WTC11 (cell line): ENCODE measurements around the gene SLC9A3. TPM values are rescaled to one million over a fixed set of nuclear protein-coding genes. Genes with fewer than 3 reads are reported as not detected.

Experiments
- ATAC-seq: fragments of 200-7000 bp; cut with Tn5 transposase; 2 replicates; pipeline ENCODE4 v1.10.0; 2021; ENCODE audit warnings: mild to moderate bottlenecking, moderate library complexity
- CTCF ChIA-PET: fragments of 300-600 bp; sonication (Branson Sonifier 250); formaldehyde crosslinking; loops from one replicate; lab custom pipeline; 2021; ENCODE audit warnings: antibody characterized with exemption; lab: Charles Lee
- POLR2A ChIA-PET: fragments of 350-600 bp; sonication (Branson Sonifier 250); formaldehyde crosslinking; loops from one replicate; lab custom pipeline; 2021; ENCODE audit warnings: antibody characterized with exemption; lab: Charles Lee
- DNase-seq: peaks from one replicate; pipeline ENCODE4 v3.0.0; 2021; ENCODE audit warnings: low spot score
- H3K27ac Mint-ChIP-seq: 2 replicates; pipeline ENCODE4 v1.8.0; 2021; ENCODE audit warnings: mixed read lengths
- H3K27me3 Mint-ChIP-seq: 2 replicates; pipeline ENCODE4 v1.8.0; 2021; ENCODE audit warnings: low read depth, mild to moderate bottlenecking, moderate library complexity, mixed read lengths
- H3K36me3 Mint-ChIP-seq: 2 replicates; pipeline ENCODE4 v1.8.0; 2021; ENCODE audit warnings: mixed read lengths
- H3K4me1 Mint-ChIP-seq: 2 replicates; pipeline ENCODE4 v1.8.0; 2022; ENCODE audit warnings: mixed read lengths
- H3K4me3 Mint-ChIP-seq: 2 replicates; pipeline ENCODE4 v1.8.0; 2021; ENCODE audit warnings: mild to moderate bottlenecking, moderate library complexity, mixed read lengths
- H3K9me3 Mint-ChIP-seq: 2 replicates; pipeline ENCODE4 v1.8.0; 2021; ENCODE audit warnings: mixed read lengths
- ATF1 ChIP-seq: sonication (generic); formaldehyde crosslinking; IDR thresholded peaks from 2 replicates; pipeline ENCODE4 v1.8.1; 2023; ENCODE audit warnings: mild to moderate bottlenecking, moderate library complexity, missing genetic modification reagents
- CREM ChIP-seq: sonication (generic); formaldehyde crosslinking; IDR thresholded peaks from 2 replicates; pipeline ENCODE4 v1.8.1; 2022; ENCODE audit warnings: mild to moderate bottlenecking, missing genetic modification reagents, moderate library complexity
- EMX1 ChIP-seq: fragments of 250-450 bp; sonication (Bioruptor Pico); IDR thresholded peaks from 2 replicates; pipeline ENCODE4 v1.8.0; 2021; ENCODE audit warnings: mild to moderate bottlenecking
- FOXK1 ChIP-seq: sonication (generic); formaldehyde crosslinking; IDR thresholded peaks from 2 replicates; pipeline ENCODE4 v1.8.0; 2022; ENCODE audit warnings: mild to moderate bottlenecking, moderate library complexity, missing genetic modification reagents
- MXD4 ChIP-seq: fragments of 250-450 bp; sonication (Bioruptor Pico); IDR thresholded peaks from 2 replicates; pipeline ENCODE4 v1.8.0; 2021; ENCODE audit warnings: mild to moderate bottlenecking, moderate library complexity, borderline replicate concordance
- RELA ChIP-seq: sonication (generic); formaldehyde crosslinking; IDR thresholded peaks from 2 replicates; pipeline ENCODE4 v1.8.1; 2022; ENCODE audit warnings: missing genetic modification reagents, mild to moderate bottlenecking, borderline replicate concordance
- SP1 ChIP-seq: sonication (generic); formaldehyde crosslinking; conservative IDR thresholded peaks from 2 replicates; pipeline ENCODE4 v1.8.1; 2022; ENCODE audit warnings: missing genetic modification reagents
- ZNF263 ChIP-seq: sonication (generic); formaldehyde crosslinking; IDR thresholded peaks from 2 replicates; pipeline ENCODE4 v1.8.1; 2022; ENCODE audit warnings: low read depth, mild to moderate bottlenecking, moderate library complexity, missing genetic modification reagents
- ZNF396 ChIP-seq: fragments of 250-450 bp; sonication (Bioruptor Pico); IDR thresholded peaks from 2 replicates; pipeline ENCODE4 v1.8.0; 2021; ENCODE audit warnings: mild to moderate bottlenecking, moderate library complexity, borderline replicate concordance
- total RNA-seq: library from RNA; stranded (reverse); gene quantifications from 3 replicates; pipeline ENCODE4 v1.2.3, GENCODE V29; 2021
- TF ChIP-seq, protein P1 (sequence below): sonication (generic); formaldehyde crosslinking; IDR thresholded peaks from 2 replicates; pipeline ENCODE4 v1.8.1; 2023; ENCODE audit warnings: mild to moderate bottlenecking, missing genetic modification reagents, borderline replicate concordance
- TF ChIP-seq, protein P2 (sequence below): sonication (generic); formaldehyde crosslinking; IDR thresholded peaks from 2 replicates; pipeline ENCODE4 v1.8.0; 2022; ENCODE audit warnings: missing genetic modification reagents
- TF ChIP-seq, protein P3 (sequence below): fragments of 250-450 bp; sonication (Bioruptor Pico); IDR thresholded peaks from 2 replicates; pipeline ENCODE4 v2.1.2; 2022; ENCODE audit warnings: mild to moderate bottlenecking, moderate library complexity
- TF ChIP-seq, protein P4 (sequence below): sonication (generic); formaldehyde crosslinking; IDR thresholded peaks from 2 replicates; pipeline ENCODE4 v1.8.1; 2022; ENCODE audit warnings: mild to moderate bottlenecking, moderate library complexity, missing genetic modification reagents

SLC9A3 gene
- total RNA-seq, 1 experiment from 2014 or later: 1.6 TPM

DNA sequence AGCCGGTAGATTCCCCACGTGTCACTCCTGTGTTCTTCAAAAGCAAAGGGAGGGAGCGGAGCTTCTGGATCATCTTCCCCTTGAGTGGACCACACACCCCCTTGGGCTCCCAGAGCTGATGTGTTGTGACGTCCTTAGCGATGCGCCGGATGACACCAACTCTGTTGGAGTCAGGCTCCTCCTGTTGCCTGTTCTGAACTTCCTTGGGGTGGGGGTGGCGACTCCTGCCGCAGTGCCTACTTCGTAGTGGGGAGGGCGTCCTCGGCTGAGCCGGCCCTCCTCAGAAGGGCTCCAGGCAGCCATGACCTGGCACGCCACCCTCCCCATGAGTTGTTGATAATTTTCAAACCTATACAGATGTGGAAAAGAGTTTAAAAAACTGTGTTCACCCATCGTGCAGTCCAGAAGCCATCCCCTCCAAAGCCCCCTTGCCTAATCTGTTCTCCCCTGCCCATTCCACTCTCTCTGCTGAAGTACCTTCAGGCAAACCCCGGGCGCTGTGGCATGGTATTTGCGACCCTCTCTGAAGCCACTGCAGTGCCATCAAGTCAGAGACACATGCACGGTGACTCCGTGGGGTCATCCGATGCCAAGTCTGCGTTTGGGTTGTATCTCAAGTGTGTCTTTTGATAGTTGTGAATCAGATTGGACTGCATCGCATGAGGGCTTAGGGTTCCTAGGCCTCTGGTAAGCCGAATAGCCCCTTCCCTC lies 64.5 kb downstream of the SLC9A3 start (continued):
- TF ChIP-seq, protein P1, sequence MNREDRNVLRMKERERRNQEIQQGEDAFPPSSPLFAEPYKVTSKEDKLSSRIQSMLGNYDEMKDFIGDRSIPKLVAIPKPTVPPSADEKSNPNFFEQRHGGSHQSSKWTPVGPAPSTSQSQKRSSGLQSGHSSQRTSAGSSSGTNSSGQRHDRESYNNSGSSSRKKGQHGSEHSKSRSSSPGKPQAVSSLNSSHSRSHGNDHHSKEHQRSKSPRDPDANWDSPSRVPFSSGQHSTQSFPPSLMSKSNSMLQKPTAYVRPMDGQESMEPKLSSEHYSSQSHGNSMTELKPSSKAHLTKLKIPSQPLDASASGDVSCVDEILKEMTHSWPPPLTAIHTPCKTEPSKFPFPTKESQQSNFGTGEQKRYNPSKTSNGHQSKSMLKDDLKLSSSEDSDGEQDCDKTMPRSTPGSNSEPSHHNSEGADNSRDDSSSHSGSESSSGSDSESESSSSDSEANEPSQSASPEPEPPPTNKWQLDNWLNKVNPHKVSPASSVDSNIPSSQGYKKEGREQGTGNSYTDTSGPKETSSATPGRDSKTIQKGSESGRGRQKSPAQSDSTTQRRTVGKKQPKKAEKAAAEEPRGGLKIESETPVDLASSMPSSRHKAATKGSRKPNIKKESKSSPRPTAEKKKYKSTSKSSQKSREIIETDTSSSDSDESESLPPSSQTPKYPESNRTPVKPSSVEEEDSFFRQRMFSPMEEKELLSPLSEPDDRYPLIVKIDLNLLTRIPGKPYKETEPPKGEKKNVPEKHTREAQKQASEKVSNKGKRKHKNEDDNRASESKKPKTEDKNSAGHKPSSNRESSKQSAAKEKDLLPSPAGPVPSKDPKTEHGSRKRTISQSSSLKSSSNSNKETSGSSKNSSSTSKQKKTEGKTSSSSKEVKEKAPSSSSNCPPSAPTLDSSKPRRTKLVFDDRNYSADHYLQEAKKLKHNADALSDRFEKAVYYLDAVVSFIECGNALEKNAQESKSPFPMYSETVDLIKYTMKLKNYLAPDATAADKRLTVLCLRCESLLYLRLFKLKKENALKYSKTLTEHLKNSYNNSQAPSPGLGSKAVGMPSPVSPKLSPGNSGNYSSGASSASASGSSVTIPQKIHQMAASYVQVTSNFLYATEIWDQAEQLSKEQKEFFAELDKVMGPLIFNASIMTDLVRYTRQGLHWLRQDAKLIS (CRISPR knock-in tag): no peak
- no peak for TF ChIP-seq FOXK1
- TF ChIP-seq ATF1 (CRISPR knock-in tag): no peak
- TF ChIP-seq, protein P2, sequence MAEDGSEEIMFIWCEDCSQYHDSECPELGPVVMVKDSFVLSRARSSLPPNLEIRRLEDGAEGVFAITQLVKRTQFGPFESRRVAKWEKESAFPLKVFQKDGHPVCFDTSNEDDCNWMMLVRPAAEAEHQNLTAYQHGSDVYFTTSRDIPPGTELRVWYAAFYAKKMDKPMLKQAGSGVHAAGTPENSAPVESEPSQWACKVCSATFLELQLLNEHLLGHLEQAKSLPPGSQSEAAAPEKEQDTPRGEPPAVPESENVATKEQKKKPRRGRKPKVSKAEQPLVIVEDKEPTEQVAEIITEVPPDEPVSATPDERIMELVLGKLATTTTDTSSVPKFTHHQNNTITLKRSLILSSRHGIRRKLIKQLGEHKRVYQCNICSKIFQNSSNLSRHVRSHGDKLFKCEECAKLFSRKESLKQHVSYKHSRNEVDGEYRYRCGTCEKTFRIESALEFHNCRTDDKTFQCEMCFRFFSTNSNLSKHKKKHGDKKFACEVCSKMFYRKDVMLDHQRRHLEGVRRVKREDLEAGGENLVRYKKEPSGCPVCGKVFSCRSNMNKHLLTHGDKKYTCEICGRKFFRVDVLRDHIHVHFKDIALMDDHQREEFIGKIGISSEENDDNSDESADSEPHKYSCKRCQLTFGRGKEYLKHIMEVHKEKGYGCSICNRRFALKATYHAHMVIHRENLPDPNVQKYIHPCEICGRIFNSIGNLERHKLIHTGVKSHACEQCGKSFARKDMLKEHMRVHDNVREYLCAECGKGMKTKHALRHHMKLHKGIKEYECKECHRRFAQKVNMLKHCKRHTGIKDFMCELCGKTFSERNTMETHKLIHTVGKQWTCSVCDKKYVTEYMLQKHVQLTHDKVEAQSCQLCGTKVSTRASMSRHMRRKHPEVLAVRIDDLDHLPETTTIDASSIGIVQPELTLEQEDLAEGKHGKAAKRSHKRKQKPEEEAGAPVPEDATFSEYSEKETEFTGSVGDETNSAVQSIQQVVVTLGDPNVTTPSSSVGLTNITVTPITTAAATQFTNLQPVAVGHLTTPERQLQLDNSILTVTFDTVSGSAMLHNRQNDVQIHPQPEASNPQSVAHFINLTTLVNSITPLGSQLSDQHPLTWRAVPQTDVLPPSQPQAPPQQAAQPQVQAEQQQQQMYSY (CRISPR knock-in tag): no peak
- no peak for TF ChIP-seq MXD4 (CRISPR knock-in tag)
- TF ChIP-seq, protein P3, sequence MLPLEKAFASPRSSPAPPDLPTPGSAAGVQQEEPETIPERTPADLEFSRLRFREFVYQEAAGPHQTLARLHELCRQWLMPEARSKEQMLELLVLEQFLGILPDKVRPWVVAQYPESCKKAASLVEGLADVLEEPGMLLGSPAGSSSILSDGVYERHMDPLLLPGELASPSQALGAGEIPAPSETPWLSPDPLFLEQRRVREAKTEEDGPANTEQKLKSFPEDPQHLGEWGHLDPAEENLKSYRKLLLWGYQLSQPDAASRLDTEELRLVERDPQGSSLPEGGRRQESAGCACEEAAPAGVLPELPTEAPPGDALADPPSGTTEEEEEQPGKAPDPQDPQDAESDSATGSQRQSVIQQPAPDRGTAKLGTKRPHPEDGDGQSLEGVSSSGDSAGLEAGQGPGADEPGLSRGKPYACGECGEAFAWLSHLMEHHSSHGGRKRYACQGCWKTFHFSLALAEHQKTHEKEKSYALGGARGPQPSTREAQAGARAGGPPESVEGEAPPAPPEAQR (CRISPR knock-in tag): no peak
- TF ChIP-seq EMX1 (CRISPR knock-in tag): no peak
- no peak for TF ChIP-seq CREM
- TF ChIP-seq, protein P4, sequence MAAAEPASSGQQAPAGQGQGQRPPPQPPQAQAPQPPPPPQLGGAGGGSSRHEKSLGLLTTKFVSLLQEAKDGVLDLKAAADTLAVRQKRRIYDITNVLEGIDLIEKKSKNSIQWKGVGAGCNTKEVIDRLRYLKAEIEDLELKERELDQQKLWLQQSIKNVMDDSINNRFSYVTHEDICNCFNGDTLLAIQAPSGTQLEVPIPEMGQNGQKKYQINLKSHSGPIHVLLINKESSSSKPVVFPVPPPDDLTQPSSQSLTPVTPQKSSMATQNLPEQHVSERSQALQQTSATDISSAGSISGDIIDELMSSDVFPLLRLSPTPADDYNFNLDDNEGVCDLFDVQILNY: no peak

DNA sequence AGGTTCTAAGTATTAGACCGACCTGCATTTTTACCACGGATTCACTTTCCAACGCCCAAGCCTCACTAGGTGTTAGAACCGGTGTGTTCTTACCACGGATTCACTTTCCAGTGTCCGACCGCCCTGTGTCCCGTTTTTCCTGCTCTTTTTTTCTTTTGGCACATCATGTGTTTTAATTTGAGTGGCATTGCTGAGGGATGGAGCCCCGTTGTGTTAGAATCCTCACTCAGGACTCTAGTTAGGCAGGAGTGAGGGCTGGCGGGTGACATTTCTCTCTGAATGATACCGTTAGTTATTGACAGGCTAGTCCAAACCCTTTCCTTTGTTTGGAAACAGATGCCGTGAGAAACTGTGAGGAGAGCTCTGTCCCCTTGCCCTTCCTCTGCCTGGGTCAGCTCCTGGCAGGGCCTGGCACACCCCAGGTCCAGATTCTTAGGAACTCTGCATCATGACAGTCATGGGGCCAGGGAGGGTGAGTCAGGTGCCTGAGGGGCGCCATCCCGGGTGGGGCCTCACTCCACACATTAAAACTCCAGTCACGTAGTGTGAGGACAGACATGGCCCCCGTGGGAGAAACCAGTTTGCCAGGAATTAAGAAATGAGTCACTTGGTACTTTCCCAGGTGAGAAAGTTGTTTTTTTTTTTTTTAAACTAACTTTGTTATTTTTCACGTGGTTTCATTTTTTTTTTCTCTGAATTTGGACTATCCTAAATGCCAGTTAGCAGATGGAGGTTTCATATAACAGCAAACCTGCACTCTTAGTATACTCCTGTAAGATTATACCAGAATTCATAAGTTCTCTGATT lies 65.5 kb downstream of the SLC9A3 start:
- DNase-seq (no peak), ATAC-seq (no peak)
- H3K36me3 Mint-ChIP-seq: peaks cover 62% of the 10 kb centered on the region
- TF ChIP-seq ZNF263 (CRISPR knock-in tag) (no peak), SP1 (CRISPR knock-in tag) (no peak), ZNF396 (CRISPR knock-in tag) (no peak), RELA (CRISPR knock-in tag) (no peak)
- H3K4me3 Mint-ChIP-seq: no peak overlapping the region
- POLR2A ChIA-PET: no interaction called here
- H3K9me3 Mint-ChIP-seq: no peaks in the 10 kb centered on the region
- peaks cover 14% of the 10 kb centered on the region for H3K4me1 Mint-ChIP-seq
- no peaks in the 10 kb centered on the region for H3K27me3 Mint-ChIP-seq
- no peak overlapping the region for H3K27ac Mint-ChIP-seq
- CTCF ChIA-PET: no interaction called here
